GM19328 (cell line): ENCODE measurements around the gene PROK1.
"Not testable (repeated sequence)": the region's sequence is repeated elsewhere in the genome, so short reads cannot be mapped to it uniquely, and the experiment has no call there.

Source experiments
- ATAC-seq: cut with Tn5 transposase; IDR thresholded peaks from one replicate; pipeline ENCODE4 v1.9.1; 2021; ENCODE audit warnings: mild to moderate bottlenecking, moderate library complexity; ENCODE audit not compliant: unreplicated experiment

Gene PROK1

GRCh38 chr1:110450929-110451328 is at the start of gene PROK1:
Gene PROK1 (plus strand): TSS chr1:110451149. CDS start chr1:110451217, 68 bp downstream.
- ATAC-seq, result no peak

GRCh38 chr1:110403805-110404204 is 47.1 kb upstream of the PROK1 start:
- no peak for ATAC-seq

GRCh38 chr1:110404401-110404800 is 46.5 kb upstream of the PROK1 start:
- no peak for ATAC-seq

GRCh38 chr1:110406407-110406806 is 44.5 kb upstream of the PROK1 start:
- not testable (repeated sequence) for ATAC-seq

GRCh38 chr1:110407260-110408210 is 43.4 kb upstream of the PROK1 start, which contains the start of gene LAMTOR5:
Gene LAMTOR5 (minus strand): TSS chr1:110407694. CDS start chr1:110407620, 74 bp downstream.
- ATAC-seq, result peak; percentile 83

GRCh38 chr1:110408488-110408887 is 42.5 kb upstream of the PROK1 start:
- no peak for ATAC-seq

GRCh38 chr1:110409316-110409715 is 41.6 kb upstream of the PROK1 start:
- ATAC-seq, result no peak

- no peak for ATAC-seq
These were observed 39.7 kb upstream of the PROK1 start for GRCh38 chr1:110411173-110411735.

- no peak for ATAC-seq
These were observed 38.4 kb upstream of the PROK1 start for GRCh38 chr1:110412576-110412975.

- ATAC-seq, result not testable (repeated sequence)
These were observed 37.9 kb upstream of the PROK1 start for GRCh38 chr1:110413045-110413444.

GRCh38 chr1:110418729-110419128 is 32.2 kb upstream of the PROK1 start:
- no peak for ATAC-seq

GRCh38 chr1:110420023-110420662 is 30.8 kb upstream of the PROK1 start:
- ATAC-seq, result no peak

GRCh38 chr1:110420874-110421793 is 29.8 kb upstream of the PROK1 start:
- no peak for ATAC-seq

GRCh38 chr1:110424699-110425611 is 26.0 kb upstream of the PROK1 start:
- no peak for ATAC-seq

- ATAC-seq, result no peak
These were observed 25.3 kb upstream of the PROK1 start for GRCh38 chr1:110425612-110426152.

- no peak for ATAC-seq
These were observed 24.1 kb upstream of the PROK1 start for GRCh38 chr1:110426854-110427253.

GRCh38 chr1:110428946-110429345 is 22.0 kb upstream of the PROK1 start:
- no peak for ATAC-seq

- ATAC-seq, result no peak
These were observed 20.6 kb upstream of the PROK1 start for GRCh38 chr1:110430366-110430765.

GRCh38 chr1:110430901-110431300 is 20.0 kb upstream of the PROK1 start:
- ATAC-seq, result no peak
